OCI-LY1 (cell line): ENCODE measurements around the gene OR8K5.

Experiments used
- H2AFZ ChIP-seq: fragments of 200-600 bp; sonication (generic), shearing (Covaris generic); 2 replicates; pipeline ENCODE4 v1.6.0; 2014; ENCODE audit warnings: antibody characterized with exemption, mild to moderate bottlenecking, low read length
- H3F3A ChIP-seq: fragments of 200-600 bp; sonication (generic), shearing (Covaris generic); 2 replicates; pipeline ENCODE4 v1.6.0; 2014; ENCODE audit warnings: mild to moderate bottlenecking, antibody characterized with exemption, low read length, moderate library complexity; ENCODE audit not compliant: insufficient read depth
- H3K27ac ChIP-seq: fragments of 200-600 bp; sonication (generic); 2 replicates; pipeline ENCODE4 v1.5.1; 2014; ENCODE audit warnings: low read length, mixed run types, mild to moderate bottlenecking, low read depth; ENCODE audit not compliant: poor library complexity, severe bottlenecking
- H3K27me3 ChIP-seq: fragments of 200-600 bp; sonication (generic); 2 replicates; pipeline ENCODE4 v1.6.0; 2014; ENCODE audit warnings: antibody characterized with exemption, mild to moderate bottlenecking, low read length, moderate library complexity; ENCODE audit not compliant: insufficient read depth
- H3K36me3 ChIP-seq: fragments of 200-600 bp; sonication (generic); 2 replicates; pipeline ENCODE4 v1.6.1; 2014; ENCODE audit warnings: mild to moderate bottlenecking, antibody characterized with exemption, low read length, moderate library complexity, mixed read lengths; ENCODE audit not compliant: insufficient read depth
- H3K4me1 ChIP-seq: fragments of 200-600 bp; sonication (generic); 2 replicates; pipeline ENCODE4 v1.5.1; 2014; ENCODE audit warnings: mild to moderate bottlenecking, low read length, moderate library complexity; ENCODE audit not compliant: insufficient read depth, severe bottlenecking
- H3K4me2 ChIP-seq: fragments of 200-600 bp; sonication (generic), shearing (Covaris generic); 2 replicates; pipeline ENCODE4 v1.6.1; 2014; ENCODE audit warnings: low read length
- H3K4me3 ChIP-seq: fragments of 200-600 bp; sonication (generic); 2 replicates; pipeline ENCODE4 v1.5.1; 2014; ENCODE audit warnings: low read length, low read depth, mild to moderate bottlenecking, mixed read lengths; ENCODE audit not compliant: poor library complexity, severe bottlenecking
- H3K79me2 ChIP-seq: fragments of 200-600 bp; shearing (Covaris generic); 2 replicates; pipeline ENCODE4 v1.6.1; 2016; ENCODE audit warnings: mixed run types, low read length, mixed read lengths; ENCODE audit not compliant: insufficient read depth
- H3K9ac ChIP-seq: fragments of 200-600 bp; sonication (generic), shearing (Covaris generic); 2 replicates; pipeline ENCODE4 v1.6.1; 2014; ENCODE audit warnings: mild to moderate bottlenecking, low read length, mixed read lengths
- H3K9me2 ChIP-seq: fragments of 200-600 bp; sonication (generic), shearing (Covaris generic); 2 replicates; pipeline ENCODE4 v1.6.1; 2014; ENCODE audit warnings: low read depth, mild to moderate bottlenecking, low read length, mixed read lengths
- H3K9me3 ChIP-seq: fragments of 200-600 bp; shearing (Covaris generic); 2 replicates; pipeline ENCODE4 v1.6.1; 2014; ENCODE audit warnings: low read length, mixed read lengths
- H4K20me1 ChIP-seq: fragments of 200-600 bp; sonication (generic), shearing (Covaris generic); 2 replicates; pipeline ENCODE4 v1.6.0; 2016; ENCODE audit warnings: mild to moderate bottlenecking, low read length; ENCODE audit not compliant: insufficient read depth
- EZH2 ChIP-seq: fragments of 200-600 bp; sonication (generic), shearing (Covaris generic); IDR thresholded peaks from 2 replicates; pipeline ENCODE4 v1.8.0; 2017; ENCODE audit warnings: borderline replicate concordance, mixed run types, mild to moderate bottlenecking, antibody characterized with exemption, low read length, moderate library complexity, mixed read lengths
- TF ChIP-seq, protein P1 (sequence below): fragments of 200-600 bp; sonication (generic), shearing (Covaris generic); IDR thresholded peaks from 2 replicates; pipeline ENCODE4 v1.5.1; 2017; ENCODE audit warnings: mild to moderate bottlenecking, antibody characterized with exemption, low read length, moderate library complexity, mixed read lengths

The OR8K5 gene

DNA sequence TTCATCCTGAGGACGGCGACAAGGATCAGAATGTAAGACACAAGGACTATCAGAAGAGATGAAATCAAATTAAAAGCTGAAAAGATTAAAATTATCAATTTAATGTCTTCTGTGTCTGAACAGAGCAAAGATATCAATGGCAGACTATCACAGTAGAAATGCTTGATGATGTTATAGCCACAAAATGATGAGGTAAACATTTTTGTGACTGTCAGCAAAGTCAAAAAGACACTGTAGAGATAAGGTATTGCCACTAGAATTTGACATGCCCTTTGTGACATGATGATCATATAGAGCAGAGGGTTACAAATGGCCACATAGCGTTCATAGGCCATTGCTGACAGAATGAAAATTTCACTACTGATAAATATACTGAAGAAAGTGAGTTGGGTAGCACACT lies 28.5 kb upstream of the OR8K5 start:
- no peaks in the 10 kb centered on the region for H3K4me1 ChIP-seq
- no peaks in the 10 kb centered on the region for H3F3A ChIP-seq
- H4K20me1 ChIP-seq: no peaks in the 10 kb centered on the region
- no peak overlapping the region for H2AFZ ChIP-seq
- no peak for TF ChIP-seq EZH2
- TF ChIP-seq, protein P1, sequence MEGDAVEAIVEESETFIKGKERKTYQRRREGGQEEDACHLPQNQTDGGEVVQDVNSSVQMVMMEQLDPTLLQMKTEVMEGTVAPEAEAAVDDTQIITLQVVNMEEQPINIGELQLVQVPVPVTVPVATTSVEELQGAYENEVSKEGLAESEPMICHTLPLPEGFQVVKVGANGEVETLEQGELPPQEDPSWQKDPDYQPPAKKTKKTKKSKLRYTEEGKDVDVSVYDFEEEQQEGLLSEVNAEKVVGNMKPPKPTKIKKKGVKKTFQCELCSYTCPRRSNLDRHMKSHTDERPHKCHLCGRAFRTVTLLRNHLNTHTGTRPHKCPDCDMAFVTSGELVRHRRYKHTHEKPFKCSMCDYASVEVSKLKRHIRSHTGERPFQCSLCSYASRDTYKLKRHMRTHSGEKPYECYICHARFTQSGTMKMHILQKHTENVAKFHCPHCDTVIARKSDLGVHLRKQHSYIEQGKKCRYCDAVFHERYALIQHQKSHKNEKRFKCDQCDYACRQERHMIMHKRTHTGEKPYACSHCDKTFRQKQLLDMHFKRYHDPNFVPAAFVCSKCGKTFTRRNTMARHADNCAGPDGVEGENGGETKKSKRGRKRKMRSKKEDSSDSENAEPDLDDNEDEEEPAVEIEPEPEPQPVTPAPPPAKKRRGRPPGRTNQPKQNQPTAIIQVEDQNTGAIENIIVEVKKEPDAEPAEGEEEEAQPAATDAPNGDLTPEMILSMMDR: no peak
- no peaks in the 10 kb centered on the region for H3K9me2 ChIP-seq
- no peak overlapping the region for H3K4me2 ChIP-seq
- no peak overlapping the region for H3K9ac ChIP-seq
- no peaks in the 10 kb centered on the region for H3K9me3 ChIP-seq
- no peaks in the 10 kb centered on the region for H3K79me2 ChIP-seq
- H3K27ac ChIP-seq: no peak overlapping the region
- H3K4me3 ChIP-seq: no peak overlapping the region
- H3K36me3 ChIP-seq: no peaks in the 10 kb centered on the region
- H3K27me3 ChIP-seq: no peaks in the 10 kb centered on the region

DNA sequence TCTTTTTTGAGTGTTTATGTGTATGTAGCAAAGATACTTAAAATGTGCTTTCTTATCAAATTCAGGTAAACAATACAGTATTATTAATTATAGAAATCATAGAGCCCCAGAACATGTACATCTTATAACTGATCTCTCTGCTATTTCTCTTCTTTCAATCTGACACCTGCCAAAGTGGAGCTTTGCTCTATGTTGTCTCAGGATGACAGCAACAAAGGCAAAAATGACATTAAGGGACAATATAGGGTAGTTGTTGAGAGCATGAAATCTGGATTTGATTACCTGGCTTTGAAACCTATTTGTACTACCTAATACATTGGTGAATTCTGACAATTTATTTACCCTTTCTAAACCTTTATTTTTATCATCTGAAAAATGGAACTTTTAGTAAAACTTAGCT lies 23.3 kb upstream of the OR8K5 start:
- Histone ChIP-seq H3K27ac (no peak overlapping the region), H3K9me2 (no peaks in the 10 kb centered on the region), H3K36me3 (no peaks in the 10 kb centered on the region), H2AFZ (no peak overlapping the region), H3F3A (no peaks in the 10 kb centered on the region), H3K4me2 (no peak overlapping the region), H3K79me2 (no peaks in the 10 kb centered on the region), H3K9me3 (peaks cover 4% of the 10 kb centered on the region; the same call in 1 of the 2 replicates), H3K4me3 (no peak overlapping the region), H3K9ac (no peak overlapping the region), H4K20me1 (no peaks in the 10 kb centered on the region), H3K4me1 (no peaks in the 10 kb centered on the region), H3K27me3 (no peaks in the 10 kb centered on the region)
- TF ChIP-seq, protein P1: no peak
- no peak for TF ChIP-seq EZH2

DNA sequence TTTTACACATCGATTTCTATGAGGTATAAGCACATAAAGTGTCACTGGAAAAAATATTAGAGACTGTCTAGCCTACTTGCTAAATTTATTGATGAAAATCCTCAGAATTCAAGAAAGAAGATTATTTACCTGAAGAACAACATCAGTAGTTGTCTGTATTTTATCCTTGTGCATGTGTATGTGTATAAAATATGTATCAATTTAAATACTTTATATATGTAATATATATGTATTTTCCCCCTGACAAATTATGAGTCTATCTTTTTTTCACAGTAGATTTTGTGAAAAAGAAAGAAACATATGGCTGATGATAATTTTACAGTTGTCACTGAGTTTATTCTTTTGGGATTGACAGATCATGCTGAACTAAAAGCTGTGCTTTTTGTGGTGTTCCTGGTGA lies 16.2 kb upstream of the OR8K5 start, which contains the start of gene OR5J2:
Gene OR5J2, plus strand, starts transcription at position 301 of the 400 bp plus-strand sequence. Its CDS starts 0 bp downstream, at position 301.
- Histone ChIP-seq H3K27ac (no peak within 1 kb of the TSS), H3K27me3 (no peaks in the 10 kb centered on the region), H3K79me2 (no peaks in the 10 kb centered on the region), H3K9me2 (no peaks in the 10 kb centered on the region), H3K36me3 (no peaks in the 10 kb centered on the region), H3F3A (no peaks in the 10 kb centered on the region), H4K20me1 (no peaks in the 10 kb centered on the region), H2AFZ (no peak within 1 kb of the TSS), H3K9me3 (peaks cover 4% of the 10 kb centered on the region; the same call in 1 of the 2 replicates), H3K4me2 (no peak within 1 kb of the TSS), H3K4me1 (no peaks in the 10 kb centered on the region), H3K9ac (no peak within 1 kb of the TSS), H3K4me3 (no peak within 1 kb of the TSS)
- TF ChIP-seq EZH2: no peak
- TF ChIP-seq, protein P1: no peak
